ENCODE data around the gene ALPK1.

DNA sequence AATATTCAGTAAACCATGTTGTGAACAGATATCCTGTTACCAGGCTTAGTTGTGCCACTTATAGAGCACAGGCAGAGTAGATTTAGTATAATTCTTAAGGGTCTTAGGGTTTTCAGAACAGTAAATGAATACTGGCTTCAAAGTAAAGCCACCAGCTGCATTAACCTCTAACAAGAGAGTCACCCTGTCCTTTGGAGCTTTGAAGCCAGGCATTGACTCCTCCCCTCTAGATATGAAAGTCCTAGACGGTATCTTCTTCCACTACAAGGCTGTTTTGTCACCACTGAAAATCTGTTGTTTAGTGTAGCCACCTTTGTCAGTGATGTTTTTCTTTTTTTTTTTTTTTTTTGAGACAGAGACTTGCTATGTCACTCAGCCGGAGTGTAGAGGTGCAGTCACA is 77.7 kb downstream of the ALPK1 start:
- TF ChIP-seq, protein P1, sequence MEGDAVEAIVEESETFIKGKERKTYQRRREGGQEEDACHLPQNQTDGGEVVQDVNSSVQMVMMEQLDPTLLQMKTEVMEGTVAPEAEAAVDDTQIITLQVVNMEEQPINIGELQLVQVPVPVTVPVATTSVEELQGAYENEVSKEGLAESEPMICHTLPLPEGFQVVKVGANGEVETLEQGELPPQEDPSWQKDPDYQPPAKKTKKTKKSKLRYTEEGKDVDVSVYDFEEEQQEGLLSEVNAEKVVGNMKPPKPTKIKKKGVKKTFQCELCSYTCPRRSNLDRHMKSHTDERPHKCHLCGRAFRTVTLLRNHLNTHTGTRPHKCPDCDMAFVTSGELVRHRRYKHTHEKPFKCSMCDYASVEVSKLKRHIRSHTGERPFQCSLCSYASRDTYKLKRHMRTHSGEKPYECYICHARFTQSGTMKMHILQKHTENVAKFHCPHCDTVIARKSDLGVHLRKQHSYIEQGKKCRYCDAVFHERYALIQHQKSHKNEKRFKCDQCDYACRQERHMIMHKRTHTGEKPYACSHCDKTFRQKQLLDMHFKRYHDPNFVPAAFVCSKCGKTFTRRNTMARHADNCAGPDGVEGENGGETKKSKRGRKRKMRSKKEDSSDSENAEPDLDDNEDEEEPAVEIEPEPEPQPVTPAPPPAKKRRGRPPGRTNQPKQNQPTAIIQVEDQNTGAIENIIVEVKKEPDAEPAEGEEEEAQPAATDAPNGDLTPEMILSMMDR (IDR thresholded peaks at IDR 0.05 in 8 of 11, conservative IDR thresholded peaks at IDR 0.05 in 3 of 11), result no peak
- no peak for TF ChIP-seq POLR2A (IDR thresholded peaks at IDR 0.05)
- TF ChIP-seq POLR2AphosphoS5 (IDR thresholded peaks at IDR 0.05), result no peak

Data from spleen (tissue), 7 donors.